WERI-Rb-1 (cell line): ENCODE results near the gene TARBP1.
A peak's percentile ranks its signal among the peaks of the same experiment; 100 is the strongest.

Experiments
- DNase-seq: peaks from one replicate; pipeline ENCODE4 v3.0.0-alpha.2; 2020
- H3K27ac ChIP-seq: fragments of 250-450 bp; sonication (Bioruptor Pico); 2 replicates; pipeline ENCODE4 v1.5.1; 2020; ENCODE audit warnings: mild to moderate bottlenecking, moderate library complexity
- H3K27me3 ChIP-seq: fragments of 250-450 bp; sonication (Bioruptor Pico); 2 replicates; pipeline ENCODE4 v1.5.1; 2021; ENCODE audit warnings: mild to moderate bottlenecking, low read depth, moderate library complexity; ENCODE audit not compliant: insufficient read depth, severe bottlenecking
- H3K36me3 ChIP-seq: fragments of 250-450 bp; sonication (Bioruptor Pico); 2 replicates; pipeline ENCODE4 v1.5.1; 2020; ENCODE audit warnings: mild to moderate bottlenecking, moderate library complexity
- H3K4me3 ChIP-seq: 2 replicates; pipeline ENCODE4 v1.5.1; 2011; ENCODE audit warnings: low read depth, mild to moderate bottlenecking, control low read depth, low read length
- H3K9me3 ChIP-seq: fragments of 250-450 bp; sonication (Bioruptor Pico); 2 replicates; pipeline ENCODE4 v1.5.1; 2021; ENCODE audit warnings: mild to moderate bottlenecking, moderate library complexity; ENCODE audit not compliant: severe bottlenecking
- CTCF ChIP-seq: IDR thresholded peaks from 2 replicates; pipeline ENCODE4 v1.5.1; 2011; ENCODE audit warnings: low read depth, mild to moderate bottlenecking, control low read depth, inconsistent platforms, low read length

Gene TARBP1

GRCh38 chr1:234500269-234500668 is 21.3 kb upstream of the TARBP1 start:
- H3K4me3 ChIP-seq = no peak overlapping the region
- no peak for DNase-seq
- no peaks in the 10 kb centered on the region for H3K27me3 ChIP-seq
- no peak overlapping the region for H3K27ac ChIP-seq
- H3K9me3 ChIP-seq = no peaks in the 10 kb centered on the region
- TF ChIP-seq CTCF = no peak
- no peaks in the 10 kb centered on the region for H3K36me3 ChIP-seq

GRCh38 chr1:234499943-234500245 is 20.9 kb upstream of the TARBP1 start:
- TF ChIP-seq CTCF = no peak
- Histone ChIP-seq H3K36me3 (no peaks in the 10 kb centered on the region), H3K27me3 (no peaks in the 10 kb centered on the region), H3K4me3 (no peak overlapping the region), H3K9me3 (no peaks in the 10 kb centered on the region), H3K27ac (no peak overlapping the region; the same call in 1 of the 2 replicates)
- DNase-seq = no peak

- Histone ChIP-seq H3K4me3 (peak overlapping the region; percentile 2; the same call in 1 of the 2 replicates), H3K9me3 (no peaks in the 10 kb centered on the region), H3K27me3 (no peaks in the 10 kb centered on the region), H3K36me3 (no peaks in the 10 kb centered on the region), H3K27ac (peak overlapping the region; percentile 54)
- peak; percentile 99 for TF ChIP-seq CTCF
- DNase-seq = peak; percentile 95
These were observed 20.4 kb upstream of the TARBP1 start for GRCh38 chr1:234499119-234499942.

GRCh38 chr1:234498448-234499118 is 19.6 kb upstream of the TARBP1 start:
- no peaks in the 10 kb centered on the region for H3K36me3 ChIP-seq
- no peak for DNase-seq
- H3K4me3 ChIP-seq = no peak overlapping the region
- no peaks in the 10 kb centered on the region for H3K27me3 ChIP-seq
- H3K27ac ChIP-seq = no peak overlapping the region; the same call in 1 of the 2 replicates
- no peak for TF ChIP-seq CTCF
- no peaks in the 10 kb centered on the region for H3K9me3 ChIP-seq

GRCh38 chr1:234497589-234497988 is 18.6 kb upstream of the TARBP1 start:
- H3K9me3 ChIP-seq = no peaks in the 10 kb centered on the region
- no peaks in the 10 kb centered on the region for H3K27me3 ChIP-seq
- no peak for TF ChIP-seq CTCF
- H3K4me3 ChIP-seq = no peak overlapping the region
- H3K36me3 ChIP-seq = no peaks in the 10 kb centered on the region
- DNase-seq = no peak
- no peak overlapping the region for H3K27ac ChIP-seq
